Astrocyte of the cerebellum (primary cell): ENCODE data around the gene ARHGEF7.

Experiments
- DNase-seq: peaks from one replicate; pipeline ENCODE4 v3.0.0-alpha.2; 2011; ENCODE audit warnings: low read depth
- H3K4me3 ChIP-seq: 2 replicates; pipeline ENCODE4 v1.5.1; 2011; ENCODE audit warnings: mild to moderate bottlenecking, low read depth, low read length, moderate library complexity
- in situ Hi-C: cut with HindIII; loops from 2 replicates; pipeline ENCODE4 v1.10.0; 2017; ENCODE audit warnings: low sequenced_read_pairs
- TF ChIP-seq, protein P1 (sequence below): IDR thresholded peaks from 2 replicates; pipeline ENCODE4 v1.5.1; 2012; ENCODE audit warnings: low read length, low read depth, moderate library complexity, mild to moderate bottlenecking; ENCODE audit errors: missing control alignments

ARHGEF7 gene

DNA sequence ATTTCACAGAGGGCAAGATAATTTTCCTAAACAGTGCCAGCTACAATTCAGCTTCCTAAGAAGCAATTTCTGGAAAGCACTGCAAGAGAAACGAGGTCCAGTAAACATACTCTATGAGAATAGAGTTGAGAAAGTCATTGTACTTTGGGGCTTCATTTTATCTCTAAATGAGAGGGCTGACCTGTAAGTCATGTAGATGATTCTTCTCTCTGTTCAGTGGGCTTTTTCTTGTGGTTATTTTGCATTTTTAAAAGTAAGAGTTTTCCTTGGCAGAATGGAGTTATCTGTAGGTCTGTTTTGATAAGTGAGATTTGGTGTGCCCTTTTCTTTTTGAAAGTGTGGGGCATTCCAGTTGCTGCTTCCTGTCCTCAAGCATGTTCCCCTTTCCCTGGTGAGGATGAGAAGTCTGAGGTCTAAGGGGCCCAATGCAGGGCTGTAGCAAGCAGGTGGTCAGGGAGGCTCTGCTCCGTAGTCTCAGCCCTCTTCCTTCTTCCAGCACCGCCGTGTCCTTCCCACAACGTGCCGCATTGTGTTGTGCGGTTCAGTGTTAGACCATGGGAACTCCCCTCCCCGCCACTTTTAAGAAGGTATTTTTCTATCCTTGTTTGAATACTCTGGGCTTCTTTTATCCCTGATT, 86.3 kb downstream of the ARHGEF7 start:
- TF ChIP-seq, protein P1, sequence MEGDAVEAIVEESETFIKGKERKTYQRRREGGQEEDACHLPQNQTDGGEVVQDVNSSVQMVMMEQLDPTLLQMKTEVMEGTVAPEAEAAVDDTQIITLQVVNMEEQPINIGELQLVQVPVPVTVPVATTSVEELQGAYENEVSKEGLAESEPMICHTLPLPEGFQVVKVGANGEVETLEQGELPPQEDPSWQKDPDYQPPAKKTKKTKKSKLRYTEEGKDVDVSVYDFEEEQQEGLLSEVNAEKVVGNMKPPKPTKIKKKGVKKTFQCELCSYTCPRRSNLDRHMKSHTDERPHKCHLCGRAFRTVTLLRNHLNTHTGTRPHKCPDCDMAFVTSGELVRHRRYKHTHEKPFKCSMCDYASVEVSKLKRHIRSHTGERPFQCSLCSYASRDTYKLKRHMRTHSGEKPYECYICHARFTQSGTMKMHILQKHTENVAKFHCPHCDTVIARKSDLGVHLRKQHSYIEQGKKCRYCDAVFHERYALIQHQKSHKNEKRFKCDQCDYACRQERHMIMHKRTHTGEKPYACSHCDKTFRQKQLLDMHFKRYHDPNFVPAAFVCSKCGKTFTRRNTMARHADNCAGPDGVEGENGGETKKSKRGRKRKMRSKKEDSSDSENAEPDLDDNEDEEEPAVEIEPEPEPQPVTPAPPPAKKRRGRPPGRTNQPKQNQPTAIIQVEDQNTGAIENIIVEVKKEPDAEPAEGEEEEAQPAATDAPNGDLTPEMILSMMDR, result no peak
- in situ Hi-C loops, result no loop called here
- no peak for DNase-seq
- no peak overlapping the region for H3K4me3 ChIP-seq

DNA sequence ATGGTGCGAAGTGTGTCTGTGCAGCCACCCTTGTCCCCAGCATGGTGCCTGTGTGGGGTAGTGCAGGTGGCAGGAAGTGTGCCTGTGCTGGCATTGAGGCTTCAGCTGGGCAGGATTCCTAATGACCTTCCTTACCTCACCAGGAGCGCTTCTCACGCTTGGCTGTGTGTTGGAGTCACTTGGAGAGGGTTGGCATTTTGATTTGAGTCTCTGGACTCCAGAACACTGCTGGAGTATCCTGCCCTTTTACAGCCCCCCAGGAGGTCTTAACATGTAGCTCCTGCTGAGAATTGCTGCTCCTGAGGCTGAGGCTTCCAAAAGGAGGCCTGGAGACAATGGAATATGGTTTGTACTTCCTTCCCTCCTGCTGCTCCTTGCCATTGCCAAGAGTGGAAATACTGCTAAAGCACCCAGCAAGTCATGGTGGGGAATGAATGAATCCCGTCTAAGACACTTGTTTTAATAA, 87.1 kb downstream of the ARHGEF7 start:
- no peak for DNase-seq
- in situ Hi-C loops, result no loop called here

DNA sequence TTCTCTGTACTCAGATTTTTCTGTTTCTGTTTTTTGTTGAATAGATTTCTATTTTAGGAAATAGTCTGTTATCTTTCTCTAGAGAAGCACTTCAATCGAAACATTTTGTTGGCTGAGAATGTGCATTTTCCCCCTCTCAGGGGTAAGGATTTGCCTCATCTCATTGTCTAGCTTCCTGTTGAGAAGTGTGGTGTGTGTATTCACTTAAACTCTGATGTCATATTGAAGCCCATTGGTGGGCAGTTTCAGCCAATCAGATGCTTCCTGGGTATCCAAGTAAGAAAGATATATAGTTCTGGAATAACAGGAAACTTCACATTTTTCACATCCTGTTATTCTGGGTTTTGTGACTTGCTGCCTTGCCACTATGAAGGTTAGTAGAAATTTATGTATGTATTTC, 87.6 kb downstream of the ARHGEF7 start:
- H3K4me3 ChIP-seq, result no peak overlapping the region
- peak; percentile 79 for DNase-seq
- in situ Hi-C loops, result no loop called here
- TF ChIP-seq, protein P1, result no peak

More for the DNA sequence above, 87.1 kb downstream of the ARHGEF7 start:
- TF ChIP-seq, protein P1, result no peak
- H3K4me3 ChIP-seq, result no peak overlapping the region

DNA sequence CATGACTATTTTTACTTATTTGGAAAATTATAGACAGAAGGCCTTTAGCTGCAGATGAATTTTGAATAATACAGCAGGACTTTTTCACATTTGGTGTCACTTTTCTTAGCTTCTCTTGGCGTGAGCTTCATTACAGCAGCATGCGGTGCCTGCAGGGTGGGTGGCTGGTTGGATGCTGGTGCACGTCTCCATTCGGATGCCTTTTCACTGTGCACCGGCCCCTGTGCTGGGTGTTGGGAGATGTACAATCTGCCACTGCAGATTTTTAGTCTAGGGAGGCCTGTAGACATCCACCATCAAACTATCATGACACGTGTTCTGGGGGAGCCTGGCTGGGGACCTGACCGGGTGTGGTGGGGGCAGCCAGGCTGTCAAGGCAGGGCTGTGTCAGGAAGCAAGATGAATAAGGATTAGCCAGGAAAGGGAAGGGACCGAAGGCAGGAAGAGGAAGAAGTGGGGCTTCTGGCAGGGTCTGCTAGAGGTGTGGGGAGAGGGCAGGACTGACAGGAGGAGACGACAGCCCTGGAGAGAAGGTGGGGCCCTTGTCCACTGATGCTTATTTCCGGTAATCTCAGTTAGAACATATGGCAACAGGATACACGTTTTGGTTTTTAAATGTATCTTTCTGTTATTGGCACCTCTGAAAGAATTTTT, 88.8 kb downstream of the ARHGEF7 start:
- no peak for DNase-seq
- TF ChIP-seq, protein P1, result no peak
- in situ Hi-C loops, result no loop called here
- peak overlapping the region; percentile 22 for H3K4me3 ChIP-seq

DNA sequence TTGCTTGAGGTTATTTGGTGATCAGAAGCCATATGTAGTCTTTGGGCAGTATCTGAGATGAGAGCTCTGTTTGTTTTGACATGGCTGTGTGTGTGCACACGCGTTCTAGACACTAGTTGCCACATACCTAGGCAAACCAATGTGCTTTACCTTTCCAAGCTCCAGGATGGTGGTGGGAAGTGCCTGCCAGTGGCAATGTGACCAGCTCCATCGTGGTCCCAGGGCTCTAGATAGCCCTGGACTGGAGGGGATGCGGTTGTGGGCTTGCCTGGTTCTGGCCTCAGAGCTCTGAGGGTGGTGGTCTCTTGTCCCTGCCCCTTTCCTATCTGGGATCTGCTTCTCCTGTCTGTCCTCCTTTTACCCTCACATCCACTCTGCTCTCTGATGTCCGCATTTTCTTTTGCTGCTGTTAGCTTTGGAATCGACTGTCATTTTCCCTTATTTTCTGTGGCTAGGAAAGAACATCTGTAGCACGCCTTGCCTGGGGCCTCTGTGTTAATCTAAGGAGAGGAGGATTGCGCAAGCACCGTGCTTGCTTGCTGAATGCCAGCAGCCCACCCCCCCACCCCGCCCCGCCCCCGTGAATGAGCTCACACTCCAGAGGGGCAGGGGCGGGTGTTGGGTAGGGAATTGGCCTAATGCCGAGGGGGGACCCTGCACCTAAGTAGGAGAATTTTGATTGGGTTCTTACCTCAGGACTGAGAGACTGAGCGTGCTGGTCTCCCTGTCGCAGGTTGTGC, 89.5 kb downstream of the ARHGEF7 start:
- no peak for DNase-seq
- peak overlapping the region; percentile 22 for H3K4me3 ChIP-seq
- in situ Hi-C loops, result no loop called here
- TF ChIP-seq, protein P1, result no peak

DNA sequence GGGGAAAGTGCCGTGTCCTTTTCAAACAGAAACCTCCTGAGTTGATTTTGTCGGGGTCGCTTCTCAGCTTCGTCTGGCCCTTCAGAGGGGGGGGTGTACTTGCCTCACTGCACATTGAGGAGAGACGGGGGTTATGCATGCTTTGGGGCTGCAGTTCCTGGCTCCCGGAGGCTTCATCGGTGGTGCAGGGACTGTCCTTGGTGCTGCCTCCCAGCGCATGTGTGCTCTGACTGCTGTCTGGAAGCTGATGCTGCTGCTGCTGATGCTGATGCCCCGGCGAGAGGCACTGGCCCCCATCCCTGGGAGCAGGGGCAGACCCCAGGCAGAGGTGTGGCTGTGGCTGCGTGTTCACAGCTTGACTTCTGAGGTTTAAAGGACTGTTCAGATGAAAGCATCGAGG, 91.0 kb downstream of the ARHGEF7 start:
- no peak overlapping the region for H3K4me3 ChIP-seq
- TF ChIP-seq, protein P1, result no peak
- no peak for DNase-seq
- in situ Hi-C loops, result no loop called here
